HepG2 (cell line): ENCODE data around the gene FRMD4A. TPM values are rescaled to one million over a fixed set of nuclear protein-coding genes. Genes with fewer than 3 reads are reported as not detected.

Source experiments
- ATAC-seq: fragments of 200-7000 bp; cut with Tn5 transposase; 3 replicates; pipeline ENCODE4 v1.9.1; 2020; ENCODE audit warnings: mild to moderate bottlenecking, moderate library complexity
- BruUV-seq: library from RNA; stranded (reverse); fragments of 400-500 nt; replicated peaks from 2 replicates; lab custom pipeline; 2021; lab: Mats Ljungman, UMichigan
- CTCF ChIA-PET: fragments of 300-600 bp; formaldehyde crosslinking; extraction: SDS; loops from one replicate; lab custom pipeline; 2021; ENCODE audit warnings: low total read pairs, inconsistent platforms, low intra/inter-chr PET ratio; lab: Yijun Ruan, JAX
- POLR2A ChIA-PET: fragments of 350-600 bp; sonication (Branson Sonifier 250); formaldehyde crosslinking; loops from one replicate; lab custom pipeline; 2020; ENCODE audit warnings: antibody characterized with exemption, inconsistent platforms; lab: Yijun Ruan, JAX
- DNase-seq: peaks from one replicate; pipeline ENCODE4 v3.0.0-alpha.2; 2015; ENCODE audit warnings: low spot score
- FAIRE-seq: peaks from 3 replicates; lab custom pipeline; 2011; peaks lifted over from hg19 to GRCh38; lab: Jason Lieb, UNC
- H2AFZ ChIP-seq: one replicate; pipeline ENCODE4 v1.6.1; 2011; ENCODE audit warnings: low read length, inconsistent platforms
- H3K27ac ChIP-seq: fragments of 300-600 bp; 3 replicates; pipeline ENCODE4 v1.8.0; 2011; ENCODE audit warnings: mixed run types, mild to moderate bottlenecking, mixed read lengths, low read length, inconsistent platforms; ENCODE audit not compliant: insufficient read depth; ENCODE audit errors: extremely low read length
- H3K27me3 ChIP-seq, 2 experiments: fragments of 200-600 bp in 1 of 2; 2 replicates in 1 of 2; 3 replicates in 1 of 2; pipeline versions ENCODE4 v1.6.0 to v1.8.0; 2011; ENCODE audit warnings: low read length in 2 of 2, mild to moderate bottlenecking in 2 of 2, moderate library complexity in 2 of 2, inconsistent platforms in 1 of 2; ENCODE audit not compliant: insufficient read depth in 2 of 2, control insufficient read depth in 1 of 2
- H3K36me3 ChIP-seq, 2 experiments: fragments of 200-600 bp in 1 of 2; replicated peaks in 1 of 2; 2 replicates in 1 of 2; 3 replicates in 1 of 2; pipeline versions ENCODE4 v1.5.1 to v1.8.0; 2011; ENCODE audit warnings: low read length in 2 of 2, inconsistent platforms in 1 of 2; ENCODE audit not compliant: insufficient read depth in 2 of 2, control insufficient read depth in 1 of 2
- H3K4me1 ChIP-seq: 2 replicates; pipeline ENCODE4 v1.5.1; 2012; ENCODE audit warnings: low read length, inconsistent platforms; ENCODE audit not compliant: insufficient read depth
- H3K4me2 ChIP-seq: 2 replicates; pipeline ENCODE4 v1.6.0; 2011; ENCODE audit warnings: low read depth, low read length, inconsistent platforms
- H3K4me3 ChIP-seq, 3 experiments: fragments of 200-600 bp in 1 of 3; sonication (generic), shearing (Covaris generic) in 1 of 3; replicated peaks in 1 of 3; 2 replicates each; pipeline ENCODE4 v1.5.1; 2011 to 2016; ENCODE audit warnings: low read length in 3 of 3, inconsistent platforms in 2 of 3, low read depth in 2 of 3, mild to moderate bottlenecking in 2 of 3, control low read depth in 1 of 3, mixed read lengths in 1 of 3; ENCODE audit not compliant: insufficient read depth in 1 of 3
- H3K79me2 ChIP-seq: one replicate; pipeline ENCODE4 v1.6.1; 2011; ENCODE audit warnings: low read length, inconsistent platforms; ENCODE audit not compliant: insufficient read depth
- H3K9ac ChIP-seq: 2 replicates; pipeline ENCODE4 v1.6.0; 2011; ENCODE audit warnings: mild to moderate bottlenecking, low read depth, low read length, inconsistent platforms; ENCODE audit not compliant: insufficient read depth
- H3K9me3 ChIP-seq: 2 replicates; pipeline ENCODE4 v1.5.1; 2012; ENCODE audit warnings: mild to moderate bottlenecking, low read length
- H4K20me1 ChIP-seq: 2 replicates; pipeline ENCODE4 v1.6.0; 2011; ENCODE audit warnings: inconsistent platforms, mild to moderate bottlenecking, low read length, moderate library complexity; ENCODE audit not compliant: insufficient read depth
- GRHL1 ChIP-seq: sonication (generic); formaldehyde crosslinking; conservative IDR thresholded peaks from 2 replicates; pipeline ENCODE4 v1.8.0; 2022; ENCODE audit warnings: missing genetic modification reagents
- ZNF720 ChIP-seq: sonication (generic); formaldehyde crosslinking; IDR thresholded peaks from 2 replicates; pipeline ENCODE4 v1.4.0; 2020; ENCODE audit warnings: missing genetic modification reagents
- WGBS: methylation state at CpG from one replicate; pipeline ENCODE4 v1.1.6; 2017; ENCODE audit warnings: low lambda C conversion rate; 5-methylcytosine and 5-hydroxymethylcytosine counted together
- in situ Hi-C: cut with HindIII; loops from 2 replicates; pipeline ENCODE4 v1.10.0; 2017; ENCODE audit warnings: low pct_unique_long_range_greater_than_20kb; ENCODE audit not compliant: extremely low pct_ligation_motif_present
- intact Hi-C: fragments of 100-400 bp; cut with micrococcal nuclease; formaldehyde crosslinking; loops from one replicate; pipeline ENCODE4 v1.10.0; 2022; ENCODE audit not compliant: unreplicated experiment
- polyA plus RNA-seq, 8 experiments: library from polyadenylated mRNA; depleted of rRNA in 3 of 8; stranded (reverse) in 7 of 8; unstranded in 1 of 8; fragments of >200 nt; fragmentation: Illumina TruSeq in 4 of 8; extraction: Trizol in 4 of 8; gene quantifications; 2 replicates each; pipeline versions ENCODE4 v1.2.1 to v1.2.3, GENCODE V29; 2011 to 2016; ENCODE audit warnings: low read depth in 4 of 8, missing spikeins in 1 of 8, mixed read lengths in 1 of 8; ENCODE audit not compliant: insufficient read depth in 1 of 8
- total RNA-seq, 5 experiments: library from RNA; depleted of rRNA; stranded (reverse); fragments of >200 nt; fragmentation: Illumina TruSeq; extraction: Trizol; gene quantifications; 2 replicates each; pipeline ENCODE4 v1.2.3, GENCODE V29; 2016; ENCODE audit warnings: low read depth in 1 of 5
- TF ChIP-seq, protein P1 (sequence below): sonication (generic); formaldehyde crosslinking; IDR thresholded peaks from 2 replicates; pipeline ENCODE4 v1.5.1; 2020; ENCODE audit warnings: mild to moderate bottlenecking, missing genetic modification reagents, borderline replicate concordance

FRMD4A gene
- total and polyA plus RNA-seq, 2 of the 13 experiments (the other 11 are each of a cell fraction or from before 2014, with no cell fraction given), result 0.09 to 0.26 TPM

DNA sequence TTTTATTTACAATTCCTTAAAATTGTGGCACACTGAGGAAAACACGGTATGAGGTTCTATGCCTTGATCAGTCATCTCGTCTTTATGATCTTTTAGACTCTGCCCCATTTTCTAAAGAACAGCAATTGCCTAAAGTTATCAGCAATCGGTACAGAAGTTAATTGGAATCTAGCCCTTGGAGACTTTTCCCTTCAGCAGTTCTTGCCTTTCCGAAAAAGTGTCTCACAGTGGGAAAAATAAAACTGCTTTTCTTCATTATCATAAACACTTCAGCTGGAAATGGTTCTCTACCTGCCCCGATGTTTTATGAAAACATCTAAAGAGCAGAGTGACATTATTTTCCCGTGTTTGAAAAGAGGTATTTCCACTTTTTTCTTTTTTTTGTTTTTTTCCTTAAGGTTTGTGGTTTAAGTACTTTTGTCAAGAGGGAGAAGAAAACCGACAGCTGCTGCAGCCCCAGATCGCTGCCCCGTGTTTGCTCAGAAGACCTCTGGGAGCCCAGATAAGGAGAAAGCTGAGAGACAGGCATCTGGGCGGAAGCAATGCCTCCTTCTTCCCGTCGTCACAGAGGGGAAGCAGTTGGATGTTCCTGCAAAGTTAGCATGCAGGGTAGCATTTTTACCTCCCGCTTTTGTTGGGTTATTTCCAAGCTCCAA, 149.7 kb downstream of the FRMD4A start:
- in situ Hi-C loops, result loop anchor here (25.0 kb wide), 1 partner anchor 631 kb away; no protein-coding TSS in a partner anchor
- peaks cover 21% of the 10 kb centered on the region for H3K4me1 ChIP-seq
- TF ChIP-seq ZNF720 (no peak), GRHL1 (CRISPR knock-in tag) (no peak)
- TF ChIP-seq, protein P1, sequence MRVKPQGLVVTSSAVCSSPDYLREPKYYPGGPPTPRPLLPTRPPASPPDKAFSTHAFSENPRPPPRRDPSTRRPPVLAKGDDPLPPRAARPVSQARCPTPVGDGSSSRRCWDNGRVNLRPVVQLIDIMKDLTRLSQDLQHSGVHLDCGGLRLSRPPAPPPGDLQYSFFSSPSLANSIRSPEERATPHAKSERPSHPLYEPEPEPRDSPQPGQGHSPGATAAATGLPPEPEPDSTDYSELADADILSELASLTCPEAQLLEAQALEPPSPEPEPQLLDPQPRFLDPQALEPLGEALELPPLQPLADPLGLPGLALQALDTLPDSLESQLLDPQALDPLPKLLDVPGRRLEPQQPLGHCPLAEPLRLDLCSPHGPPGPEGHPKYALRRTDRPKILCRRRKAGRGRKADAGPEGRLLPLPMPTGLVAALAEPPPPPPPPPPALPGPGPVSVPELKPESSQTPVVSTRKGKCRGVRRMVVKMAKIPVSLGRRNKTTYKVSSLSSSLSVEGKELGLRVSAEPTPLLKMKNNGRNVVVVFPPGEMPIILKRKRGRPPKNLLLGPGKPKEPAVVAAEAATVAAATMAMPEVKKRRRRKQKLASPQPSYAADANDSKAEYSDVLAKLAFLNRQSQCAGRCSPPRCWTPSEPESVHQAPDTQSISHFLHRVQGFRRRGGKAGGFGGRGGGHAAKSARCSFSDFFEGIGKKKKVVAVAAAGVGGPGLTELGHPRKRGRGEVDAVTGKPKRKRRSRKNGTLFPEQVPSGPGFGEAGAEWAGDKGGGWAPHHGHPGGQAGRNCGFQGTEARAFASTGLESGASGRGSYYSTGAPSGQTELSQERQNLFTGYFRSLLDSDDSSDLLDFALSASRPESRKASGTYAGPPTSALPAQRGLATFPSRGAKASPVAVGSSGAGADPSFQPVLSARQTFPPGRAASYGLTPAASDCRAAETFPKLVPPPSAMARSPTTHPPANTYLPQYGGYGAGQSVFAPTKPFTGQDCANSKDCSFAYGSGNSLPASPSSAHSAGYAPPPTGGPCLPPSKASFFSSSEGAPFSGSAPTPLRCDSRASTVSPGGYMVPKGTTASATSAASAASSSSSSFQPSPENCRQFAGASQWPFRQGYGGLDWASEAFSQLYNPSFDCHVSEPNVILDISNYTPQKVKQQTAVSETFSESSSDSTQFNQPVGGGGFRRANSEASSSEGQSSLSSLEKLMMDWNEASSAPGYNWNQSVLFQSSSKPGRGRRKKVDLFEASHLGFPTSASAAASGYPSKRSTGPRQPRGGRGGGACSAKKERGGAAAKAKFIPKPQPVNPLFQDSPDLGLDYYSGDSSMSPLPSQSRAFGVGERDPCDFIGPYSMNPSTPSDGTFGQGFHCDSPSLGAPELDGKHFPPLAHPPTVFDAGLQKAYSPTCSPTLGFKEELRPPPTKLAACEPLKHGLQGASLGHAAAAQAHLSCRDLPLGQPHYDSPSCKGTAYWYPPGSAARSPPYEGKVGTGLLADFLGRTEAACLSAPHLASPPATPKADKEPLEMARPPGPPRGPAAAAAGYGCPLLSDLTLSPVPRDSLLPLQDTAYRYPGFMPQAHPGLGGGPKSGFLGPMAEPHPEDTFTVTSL (CRISPR knock-in tag), result no peak
- TF ChIP-seq, all 625 proteins: peak for 0
- no peaks in the 10 kb centered on the region for H3K79me2 ChIP-seq
- no peaks in the 10 kb centered on the region for H3K36me3 ChIP-seq
- BruUV-seq, result no TSS peak
- intact Hi-C loops, result no loop called here
- no peak for DNase-seq
- no peak for FAIRE-seq
- H3K9ac ChIP-seq, result no peak overlapping the region
- no peak overlapping the region for H3K27ac ChIP-seq
- no peak for ATAC-seq
- CTCF ChIA-PET, result no interaction called here
- WGBS, result 36% methylated on average over 13 of the region's 13 CpGs
- H3K4me3 ChIP-seq, result no peak overlapping the region
- peaks cover 0 to 6% of the 10 kb centered on the region in 2 experiments; a peak in 2 of 5 replicates for H3K27me3 ChIP-seq
- no peaks in the 10 kb centered on the region for H4K20me1 ChIP-seq
- no peak overlapping the region for H3K4me2 ChIP-seq
- POLR2A ChIA-PET, result no interaction called here
- no peaks in the 10 kb centered on the region for H3K9me3 ChIP-seq
- no peak overlapping the region for H2AFZ ChIP-seq
